Renal cortical epithelial cell (primary cell): ENCODE measurements around the gene RBPJ. TPM values are rescaled to one million over a fixed set of nuclear protein-coding genes. Genes with fewer than 3 reads are reported as not detected.

Experiments used
- DNase-seq: peaks from one replicate; pipeline ENCODE4 v3.0.0-alpha.2; 2011; ENCODE audit warnings: low read depth
- total RNA-seq: library from RNA; depleted of rRNA; stranded (reverse); fragments of >200 nt; gene quantifications from 2 replicates; pipeline ENCODE4 v1.2.3, GENCODE V29; 2014

The RBPJ gene
- 90.7 and 93.4 TPM in 2 replicates for total RNA-seq

GRCh38 chr4:26320538-26321372 is at the start of gene RBPJ:
TSS of gene RBPJ (plus strand) at chr4:26321014. CDS start at chr4:26321029, 15 bp downstream.
- DNase-seq = peak; percentile 88

- no peak for DNase-seq
Observed at GRCh38 chr4:26271703-26272102, 49.1 kb upstream of the RBPJ start.

GRCh38 chr4:26272654-26273615 is 47.9 kb upstream of the RBPJ start:
- no peak for DNase-seq

- DNase-seq = no peak
Observed at GRCh38 chr4:26273616-26273980, 47.2 kb upstream of the RBPJ start.

GRCh38 chr4:26275281-26275680 is 45.5 kb upstream of the RBPJ start:
- no peak for DNase-seq

- no peak for DNase-seq
Observed at GRCh38 chr4:26279446-26279845, 41.4 kb upstream of the RBPJ start.

- DNase-seq = no peak
Observed at GRCh38 chr4:26281881-26282280, 38.9 kb upstream of the RBPJ start.

- peak; percentile 16 for DNase-seq
Observed at GRCh38 chr4:26284536-26284935, 36.3 kb upstream of the RBPJ start.

GRCh38 chr4:26285272-26285671 is 35.5 kb upstream of the RBPJ start:
- DNase-seq = no peak

- DNase-seq = no peak
Observed at GRCh38 chr4:26287756-26288155, 33.1 kb upstream of the RBPJ start.

- peak; percentile 77 for DNase-seq
Observed at GRCh38 chr4:26288355-26288909, 32.4 kb upstream of the RBPJ start.

GRCh38 chr4:26289401-26289800 is 31.4 kb upstream of the RBPJ start:
- DNase-seq = peak; percentile 17

- no peak for DNase-seq
Observed at GRCh38 chr4:26290321-26290720, 30.5 kb upstream of the RBPJ start.

- DNase-seq = no peak
Observed at GRCh38 chr4:26294904-26295303, 25.9 kb upstream of the RBPJ start.

- no peak for DNase-seq
Observed at GRCh38 chr4:26296021-26296420, 24.8 kb upstream of the RBPJ start.

GRCh38 chr4:26296514-26296913 is 24.3 kb upstream of the RBPJ start:
- DNase-seq = no peak

GRCh38 chr4:26297219-26297618 is 23.6 kb upstream of the RBPJ start:
- DNase-seq = no peak

- DNase-seq = no peak
Observed at GRCh38 chr4:26298198-26298947, 22.4 kb upstream of the RBPJ start.

GRCh38 chr4:26299254-26299882 is 21.4 kb upstream of the RBPJ start:
- DNase-seq = no peak

- DNase-seq = no peak
Observed at GRCh38 chr4:26300314-26301307, 20.2 kb upstream of the RBPJ start.
